ENCODE measurements around the gene HOXA3. TPM values are rescaled to one million over a fixed set of nuclear protein-coding genes. Genes with fewer than 3 reads are reported as not detected.

The HOXA3 gene
- total and polyA plus RNA-seq, 2 donors (not counting 1 experiment from before 2014, with no cell fraction given): 0.68 to 1.5 TPM

DNA sequence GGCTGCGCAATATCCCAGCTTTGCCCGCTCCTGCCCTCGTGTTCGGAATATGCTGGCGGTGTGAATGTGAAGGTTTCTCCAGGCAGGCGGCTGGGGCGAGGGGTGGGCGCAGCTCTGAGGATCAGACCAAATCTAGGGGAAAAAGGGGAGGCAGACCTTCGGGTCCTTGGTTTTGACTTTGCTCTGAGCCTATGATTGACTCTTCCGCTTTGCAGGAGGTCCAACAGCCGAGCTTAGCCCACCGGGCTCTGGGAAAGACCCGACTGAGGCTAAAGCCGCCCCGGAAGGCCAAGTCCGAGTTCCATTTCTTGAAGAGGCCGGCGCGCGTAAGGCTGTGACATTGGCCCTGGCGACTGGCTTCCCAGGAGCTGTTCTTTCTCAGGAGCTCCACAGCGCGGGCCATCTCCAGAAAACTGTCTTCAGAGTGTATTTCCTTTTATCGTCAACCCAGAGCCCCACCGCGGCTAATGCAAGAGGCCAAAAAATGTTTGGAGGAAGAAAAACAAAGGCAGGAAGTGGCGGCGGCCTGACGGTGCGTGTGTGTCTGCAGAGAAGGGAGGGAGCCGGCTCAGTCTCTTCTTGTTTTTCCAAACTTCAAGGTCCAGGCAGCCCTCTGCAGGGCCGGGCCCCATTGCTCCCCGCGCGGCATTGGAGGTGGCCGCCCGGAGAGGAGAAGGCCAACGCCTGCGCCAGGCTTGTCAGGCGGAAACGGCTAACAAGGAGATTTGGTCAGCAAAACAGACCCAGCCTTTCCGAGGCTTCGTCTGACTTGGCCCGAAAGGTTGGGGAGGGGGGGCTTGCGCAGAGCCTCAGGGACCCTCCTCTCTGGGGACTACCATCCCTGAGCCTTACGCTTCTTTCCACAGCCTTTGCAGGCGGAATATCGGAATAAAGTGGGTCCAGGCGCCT is 36.3 kb upstream of the HOXA3 start:
- H4K20me1 ChIP-seq (ENCODE audit: control insufficient read depth, extremely low read depth, insufficient read depth, low read length): no peaks in the 10 kb centered on the region
- H3K27me3 ChIP-seq (ENCODE audit: control insufficient read depth, insufficient read depth, low read length): peaks cover 92% of the 10 kb centered on the region
- no peaks in the 10 kb centered on the region for H3K36me3 ChIP-seq (ENCODE audit: control insufficient read depth, insufficient read depth, low read length)
- no peak for DNase-seq (ENCODE audit: low read depth in 2 of 2)
- H3K9ac ChIP-seq (ENCODE audit: insufficient read depth, low read length): no peak overlapping the region
- H3K4me2 ChIP-seq (ENCODE audit: extremely low read depth, insufficient read depth, low read length): peak overlapping the region; percentile 4
- no peaks in the 10 kb centered on the region for H3K9me3 ChIP-seq (ENCODE audit: control insufficient read depth, insufficient read depth, low read depth, low read length)
- TF ChIP-seq EZH2 (IDR thresholded peaks at IDR 0.05; ENCODE audit: low read length, missing control alignments): peak; percentile 87
- TF ChIP-seq, protein P1, sequence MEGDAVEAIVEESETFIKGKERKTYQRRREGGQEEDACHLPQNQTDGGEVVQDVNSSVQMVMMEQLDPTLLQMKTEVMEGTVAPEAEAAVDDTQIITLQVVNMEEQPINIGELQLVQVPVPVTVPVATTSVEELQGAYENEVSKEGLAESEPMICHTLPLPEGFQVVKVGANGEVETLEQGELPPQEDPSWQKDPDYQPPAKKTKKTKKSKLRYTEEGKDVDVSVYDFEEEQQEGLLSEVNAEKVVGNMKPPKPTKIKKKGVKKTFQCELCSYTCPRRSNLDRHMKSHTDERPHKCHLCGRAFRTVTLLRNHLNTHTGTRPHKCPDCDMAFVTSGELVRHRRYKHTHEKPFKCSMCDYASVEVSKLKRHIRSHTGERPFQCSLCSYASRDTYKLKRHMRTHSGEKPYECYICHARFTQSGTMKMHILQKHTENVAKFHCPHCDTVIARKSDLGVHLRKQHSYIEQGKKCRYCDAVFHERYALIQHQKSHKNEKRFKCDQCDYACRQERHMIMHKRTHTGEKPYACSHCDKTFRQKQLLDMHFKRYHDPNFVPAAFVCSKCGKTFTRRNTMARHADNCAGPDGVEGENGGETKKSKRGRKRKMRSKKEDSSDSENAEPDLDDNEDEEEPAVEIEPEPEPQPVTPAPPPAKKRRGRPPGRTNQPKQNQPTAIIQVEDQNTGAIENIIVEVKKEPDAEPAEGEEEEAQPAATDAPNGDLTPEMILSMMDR (conservative IDR thresholded peaks at IDR 0.05 in 1 of 2, IDR thresholded peaks at IDR 0.05 in 1 of 2; ENCODE audit: low read depth in 1 of 2, low read length in 2 of 2): no peak
- H2AFZ ChIP-seq (ENCODE audit: low read length): no peak overlapping the region
- no peak overlapping the region for H3K4me3 ChIP-seq (replicated peaks in 1 of 4; ENCODE audit: control extremely low read depth in 1 of 4, insufficient read depth in 1 of 4, low read depth in 3 of 4, low read length in 4 of 4)
- H3K79me2 ChIP-seq (ENCODE audit: control insufficient read depth, insufficient read depth, low read length): no peaks in the 10 kb centered on the region
- H3K4me1 ChIP-seq (ENCODE audit: control insufficient read depth, extremely low read depth, insufficient read depth, low read length): no peaks in the 10 kb centered on the region
- no peak overlapping the region for H3K27ac ChIP-seq (ENCODE audit: insufficient read depth, low read length)

DNA sequence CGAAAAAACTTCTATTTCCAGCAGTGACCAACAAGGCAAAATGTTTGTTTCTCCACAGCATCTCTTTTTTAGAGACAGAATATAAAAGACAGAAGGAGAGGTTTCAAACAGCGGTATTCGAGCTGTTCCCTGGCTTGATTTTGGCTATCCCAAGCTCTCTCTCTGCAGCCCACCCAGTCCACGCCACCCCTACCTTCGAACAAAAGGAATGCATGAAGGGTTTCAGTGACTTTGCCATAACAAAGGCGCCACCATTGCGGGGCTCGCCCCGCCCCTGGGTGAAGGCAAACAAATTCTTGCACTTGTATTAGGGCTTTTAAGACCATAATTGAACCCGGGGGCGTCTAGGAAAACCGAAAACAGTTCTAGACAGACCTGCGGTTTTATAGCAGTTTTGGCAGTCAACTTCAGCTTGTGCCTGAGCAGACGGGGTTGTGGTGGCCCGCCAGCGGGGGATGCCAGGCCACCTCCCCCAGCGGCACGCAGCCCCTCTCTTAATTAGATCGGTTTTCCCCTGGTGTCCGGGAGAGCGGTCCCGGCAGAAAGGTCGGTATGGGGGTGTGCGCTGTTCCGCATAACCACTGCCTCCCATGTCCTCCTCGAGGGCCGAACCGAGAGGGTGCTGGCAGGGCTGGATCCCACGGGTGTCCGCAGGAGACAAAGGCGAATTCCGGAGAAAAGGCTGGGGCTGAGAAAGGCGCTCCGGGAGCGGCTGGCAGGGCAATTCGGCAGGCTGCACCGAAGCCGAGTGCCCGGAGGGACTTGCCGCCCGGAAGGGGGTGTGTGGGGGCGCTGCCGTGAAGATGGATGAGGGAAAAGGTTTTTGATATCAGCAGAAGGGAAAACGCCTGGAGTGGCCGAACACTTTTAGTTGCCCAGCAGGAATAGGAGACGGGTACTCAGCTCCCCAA is 35.3 kb upstream of the HOXA3 start:
- Histone ChIP-seq H2AFZ (ENCODE audit: low read length) (no peak overlapping the region), H3K27ac (ENCODE audit: insufficient read depth, low read length) (no peak overlapping the region), H3K9ac (ENCODE audit: insufficient read depth, low read length) (no peak overlapping the region), H4K20me1 (ENCODE audit: control insufficient read depth, extremely low read depth, insufficient read depth, low read length) (no peaks in the 10 kb centered on the region), H3K36me3 (ENCODE audit: control insufficient read depth, insufficient read depth, low read length) (no peaks in the 10 kb centered on the region), H3K4me1 (ENCODE audit: control insufficient read depth, extremely low read depth, insufficient read depth, low read length) (no peaks in the 10 kb centered on the region), H3K4me3 (replicated peaks in 1 of 4; ENCODE audit: control extremely low read depth in 1 of 4, insufficient read depth in 1 of 4, low read depth in 3 of 4, low read length in 4 of 4) (no peak overlapping the region), H3K79me2 (ENCODE audit: control insufficient read depth, insufficient read depth, low read length) (no peaks in the 10 kb centered on the region), H3K4me2 (ENCODE audit: extremely low read depth, insufficient read depth, low read length) (no peak overlapping the region), H3K27me3 (ENCODE audit: control insufficient read depth, insufficient read depth, low read length) (peaks cover 91% of the 10 kb centered on the region), H3K9me3 (ENCODE audit: control insufficient read depth, insufficient read depth, low read depth, low read length) (no peaks in the 10 kb centered on the region)
- DNase-seq (ENCODE audit: low read depth in 2 of 2): no peak
- TF ChIP-seq, protein P1 (conservative IDR thresholded peaks at IDR 0.05 in 1 of 2, IDR thresholded peaks at IDR 0.05 in 1 of 2; ENCODE audit: low read depth in 1 of 2, low read length in 2 of 2): no peak
- TF ChIP-seq EZH2 (IDR thresholded peaks at IDR 0.05; ENCODE audit: low read length, missing control alignments): peak; percentile 7

Data from fibroblast of lung (primary cell).